Measurements from ENCODE around the gene TWSG1.

GRCh38 chr18:9334973-9335696 is 562 bp downstream of the TWSG1 start:
- TF ChIP-seq ARNT (IDR thresholded peaks at IDR 0.05): no peak
- no peak for TF ChIP-seq CBX2 (IDR thresholded peaks at IDR 0.05; ENCODE audit: low read depth, low read length)
- TF ChIP-seq CBX2 (CRISPR knock-in tag; IDR thresholded peaks at IDR 0.05; ENCODE audit: low read depth): no peak
- no peak for TF ChIP-seq SALL1 (CRISPR knock-in tag; IDR thresholded peaks at IDR 0.05)
- TF ChIP-seq ESRRA (CRISPR knock-in tag; IDR thresholded peaks at IDR 0.05; ENCODE audit: low read depth): no peak
- no peak for TF ChIP-seq SNRNP70 (IDR thresholded peaks at IDR 0.05; ENCODE audit: low read depth, low read length)
- no peak; the same call in 1 of the 2 replicates for TF ChIP-seq MTF2 (CRISPR knock-in tag; IDR thresholded peaks at IDR 0.05; ENCODE audit: borderline replicate concordance)

Data from HepG2 (cell line).